ENCODE measurements around the gene ACSL6.

Gene ACSL6

GRCh38 chr5:131999441-132000240 is 11.8 kb downstream of the ACSL6 start:
- DNase-seq (ENCODE audit: low spot score) = no peak

GRCh38 chr5:131999041-131999440 is 12.4 kb downstream of the ACSL6 start:
- no peak for DNase-seq (ENCODE audit: low spot score)

GRCh38 chr5:131998431-131999040 is 12.9 kb downstream of the ACSL6 start:
- no peak for DNase-seq (ENCODE audit: low spot score)

- DNase-seq (ENCODE audit: low spot score) = no peak
Measured at GRCh38 chr5:131997727-131998117, 13.7 kb downstream of the ACSL6 start.

GRCh38 chr5:131997026-131997726 is 14.3 kb downstream of the ACSL6 start:
- DNase-seq (ENCODE audit: low spot score) = no peak

GRCh38 chr5:131996210-131997025 is 15.0 kb downstream of the ACSL6 start:
- no peak for DNase-seq (ENCODE audit: low spot score)

- no peak for DNase-seq (ENCODE audit: low spot score)
Measured at GRCh38 chr5:131994533-131995226, 16.8 kb downstream of the ACSL6 start.

- DNase-seq (ENCODE audit: low spot score) = no peak
Measured at GRCh38 chr5:131994090-131994489, 17.4 kb downstream of the ACSL6 start.

GRCh38 chr5:131993676-131994075 is 17.8 kb downstream of the ACSL6 start:
- no peak for DNase-seq (ENCODE audit: low spot score)

GRCh38 chr5:131992370-131992769 is 19.1 kb downstream of the ACSL6 start:
- DNase-seq (ENCODE audit: low spot score) = no peak

- DNase-seq (ENCODE audit: low spot score) = no peak
Measured at GRCh38 chr5:131991593-131992324, 19.7 kb downstream of the ACSL6 start.

GRCh38 chr5:131990716-131991115 is 20.7 kb downstream of the ACSL6 start:
- DNase-seq (ENCODE audit: low spot score) = no peak

GRCh38 chr5:131988601-131989000 is 22.9 kb downstream of the ACSL6 start:
- no peak for DNase-seq (ENCODE audit: low spot score)

- no peak for DNase-seq (ENCODE audit: low spot score)
Measured at GRCh38 chr5:131987251-131987650, 24.2 kb downstream of the ACSL6 start.

GRCh38 chr5:131986161-131986912 is 25.1 kb downstream of the ACSL6 start:
- no peak for DNase-seq (ENCODE audit: low spot score)

GRCh38 chr5:131984956-131985665 is 26.3 kb downstream of the ACSL6 start:
- no peak for DNase-seq (ENCODE audit: low spot score)

- no peak for DNase-seq (ENCODE audit: low spot score)
Measured at GRCh38 chr5:131983244-131983771, 28.1 kb downstream of the ACSL6 start.

GRCh38 chr5:131981516-131981915 is 29.9 kb downstream of the ACSL6 start:
- DNase-seq (ENCODE audit: low spot score) = no peak

- no peak for DNase-seq (ENCODE audit: low spot score)
Measured at GRCh38 chr5:131980696-131981095, 30.8 kb downstream of the ACSL6 start.

All from AG20443 (cell line).